Measurements from ENCODE around the gene SRGAP1. TPM values are rescaled to one million over a fixed set of nuclear protein-coding genes. Genes with fewer than 3 reads are reported as not detected.

The SRGAP1 gene
- total and polyA plus RNA-seq, 7 donors: 0.23 to 5.1 (median 1.5) TPM

DNA sequence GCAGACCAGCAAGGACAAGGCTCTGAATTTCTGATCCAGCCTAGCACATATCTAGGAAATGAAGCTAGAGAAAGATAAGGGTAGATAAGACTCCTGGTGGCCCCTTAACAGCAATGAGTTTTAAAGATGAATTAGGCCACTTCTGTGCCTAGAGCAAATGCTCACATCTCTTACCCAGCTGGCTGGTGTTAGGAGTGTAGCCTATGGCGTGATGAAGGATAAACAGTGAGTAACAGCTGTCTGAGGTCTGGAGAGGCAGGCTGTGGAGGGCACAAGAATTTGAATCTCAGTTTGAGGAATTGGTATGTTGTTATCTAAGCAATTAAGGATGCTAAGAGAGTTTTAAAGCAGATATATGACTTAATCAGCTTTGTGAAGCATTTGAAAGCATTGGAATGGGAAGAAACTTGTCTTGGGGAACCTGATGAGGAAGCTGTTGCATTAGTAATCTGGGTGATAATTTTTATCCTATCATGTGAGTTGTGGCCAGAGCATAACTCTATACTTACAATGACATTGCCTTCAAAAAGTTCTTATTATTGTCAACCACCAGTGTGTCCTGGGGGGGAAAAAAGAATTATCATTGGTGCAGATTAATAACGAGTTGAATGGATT lies 161.8 kb downstream of the SRGAP1 start:
- H3K4me1 ChIP-seq: no peaks in the 10 kb centered on the region
- ATAC-seq: no peak
- intact Hi-C loops (cut with DNase I): no loop called here
- no peaks in the 10 kb centered on the region for H3K27me3 ChIP-seq (ENCODE audit: insufficient read depth in 3 of 3, low read length in 2 of 3)
- H3K27ac ChIP-seq: no peak overlapping the region
- DNase-seq: no peak
- TF ChIP-seq, protein P1, sequence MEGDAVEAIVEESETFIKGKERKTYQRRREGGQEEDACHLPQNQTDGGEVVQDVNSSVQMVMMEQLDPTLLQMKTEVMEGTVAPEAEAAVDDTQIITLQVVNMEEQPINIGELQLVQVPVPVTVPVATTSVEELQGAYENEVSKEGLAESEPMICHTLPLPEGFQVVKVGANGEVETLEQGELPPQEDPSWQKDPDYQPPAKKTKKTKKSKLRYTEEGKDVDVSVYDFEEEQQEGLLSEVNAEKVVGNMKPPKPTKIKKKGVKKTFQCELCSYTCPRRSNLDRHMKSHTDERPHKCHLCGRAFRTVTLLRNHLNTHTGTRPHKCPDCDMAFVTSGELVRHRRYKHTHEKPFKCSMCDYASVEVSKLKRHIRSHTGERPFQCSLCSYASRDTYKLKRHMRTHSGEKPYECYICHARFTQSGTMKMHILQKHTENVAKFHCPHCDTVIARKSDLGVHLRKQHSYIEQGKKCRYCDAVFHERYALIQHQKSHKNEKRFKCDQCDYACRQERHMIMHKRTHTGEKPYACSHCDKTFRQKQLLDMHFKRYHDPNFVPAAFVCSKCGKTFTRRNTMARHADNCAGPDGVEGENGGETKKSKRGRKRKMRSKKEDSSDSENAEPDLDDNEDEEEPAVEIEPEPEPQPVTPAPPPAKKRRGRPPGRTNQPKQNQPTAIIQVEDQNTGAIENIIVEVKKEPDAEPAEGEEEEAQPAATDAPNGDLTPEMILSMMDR (IDR thresholded peaks at IDR 0.05): no peak
- no peaks in the 10 kb centered on the region for H3K9me3 ChIP-seq
- no peak overlapping the region for H3K4me3 ChIP-seq
- no peaks in the 10 kb centered on the region for H3K36me3 ChIP-seq (ENCODE audit: insufficient read depth in 1 of 2, low read depth in 1 of 2)
- 25 to 47% (median 41%) methylated on average over 2 of the region's 2 CpGs for WGBS, 3 donors

DNA sequence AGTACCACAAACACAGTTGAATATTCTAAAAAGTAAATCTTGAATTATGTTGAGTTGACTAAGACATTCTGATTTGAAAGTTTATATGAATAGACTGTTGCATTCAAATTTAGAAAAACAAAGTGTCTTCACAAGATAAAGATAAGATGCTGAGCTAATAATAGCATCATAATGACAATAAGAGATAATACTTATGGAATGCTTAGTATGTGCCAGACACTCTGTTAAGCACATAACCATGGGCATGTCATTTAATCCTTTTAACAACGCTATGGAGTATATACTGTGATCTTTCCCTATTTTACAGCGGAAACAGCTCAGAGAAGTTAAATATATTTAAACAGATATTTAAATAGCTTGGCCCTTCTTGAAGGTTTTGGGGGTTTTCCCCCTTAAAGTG lies 163.4 kb downstream of the SRGAP1 start:
- 59 to 74% (median 73%) methylated on average over 2 of the region's 2 CpGs for WGBS, 3 donors
- no peak for DNase-seq
- intact Hi-C loops (cut with DNase I): no loop called here

DNA sequence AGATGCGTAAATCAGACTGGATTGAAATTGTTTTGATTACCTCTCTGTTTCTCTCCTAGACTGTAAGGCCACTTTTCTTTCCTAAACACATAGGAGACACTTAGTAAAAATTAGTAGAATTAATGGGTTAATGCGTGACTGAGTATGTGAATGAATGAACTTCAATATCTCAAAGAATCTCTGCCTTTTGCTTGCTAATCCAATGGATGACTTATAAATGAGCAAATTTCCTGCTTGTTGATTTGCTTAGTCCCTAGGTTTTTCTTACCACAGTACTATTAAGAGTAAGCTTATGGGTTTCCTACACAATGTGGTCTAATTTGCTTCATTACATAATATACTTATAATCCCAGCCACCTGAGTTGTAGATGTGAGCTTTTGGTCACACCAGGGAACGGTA lies 164.1 kb downstream of the SRGAP1 start:
- ATAC-seq: no peak
- H3K36me3 ChIP-seq (ENCODE audit: insufficient read depth in 1 of 2, low read depth in 1 of 2): no peaks in the 10 kb centered on the region
- no peak for DNase-seq
- TF ChIP-seq, protein P1 (IDR thresholded peaks at IDR 0.05): no peak
- H3K27ac ChIP-seq: no peak overlapping the region
- 68 to 94% (median 94%) methylated on average over 3 of the region's 3 CpGs for WGBS, 3 donors
- intact Hi-C loops (cut with DNase I): no loop called here
- H3K27me3 ChIP-seq (ENCODE audit: insufficient read depth in 3 of 3, low read length in 2 of 3): no peaks in the 10 kb centered on the region
- H3K4me3 ChIP-seq: no peak overlapping the region
- no peaks in the 10 kb centered on the region for H3K9me3 ChIP-seq
- no peaks in the 10 kb centered on the region for H3K4me1 ChIP-seq

More for the DNA sequence above, 163.4 kb downstream of the SRGAP1 start:
- no peaks in the 10 kb centered on the region for H3K4me1 ChIP-seq
- no peaks in the 10 kb centered on the region for H3K27me3 ChIP-seq (ENCODE audit: insufficient read depth in 3 of 3, low read length in 2 of 3)
- no peak overlapping the region for H3K4me3 ChIP-seq
- H3K27ac ChIP-seq: no peak overlapping the region
- no peaks in the 10 kb centered on the region for H3K9me3 ChIP-seq
- H3K36me3 ChIP-seq (ENCODE audit: insufficient read depth in 1 of 2, low read depth in 1 of 2): no peaks in the 10 kb centered on the region
- no peak for ATAC-seq
- TF ChIP-seq, protein P1 (IDR thresholded peaks at IDR 0.05): no peak

DNA sequence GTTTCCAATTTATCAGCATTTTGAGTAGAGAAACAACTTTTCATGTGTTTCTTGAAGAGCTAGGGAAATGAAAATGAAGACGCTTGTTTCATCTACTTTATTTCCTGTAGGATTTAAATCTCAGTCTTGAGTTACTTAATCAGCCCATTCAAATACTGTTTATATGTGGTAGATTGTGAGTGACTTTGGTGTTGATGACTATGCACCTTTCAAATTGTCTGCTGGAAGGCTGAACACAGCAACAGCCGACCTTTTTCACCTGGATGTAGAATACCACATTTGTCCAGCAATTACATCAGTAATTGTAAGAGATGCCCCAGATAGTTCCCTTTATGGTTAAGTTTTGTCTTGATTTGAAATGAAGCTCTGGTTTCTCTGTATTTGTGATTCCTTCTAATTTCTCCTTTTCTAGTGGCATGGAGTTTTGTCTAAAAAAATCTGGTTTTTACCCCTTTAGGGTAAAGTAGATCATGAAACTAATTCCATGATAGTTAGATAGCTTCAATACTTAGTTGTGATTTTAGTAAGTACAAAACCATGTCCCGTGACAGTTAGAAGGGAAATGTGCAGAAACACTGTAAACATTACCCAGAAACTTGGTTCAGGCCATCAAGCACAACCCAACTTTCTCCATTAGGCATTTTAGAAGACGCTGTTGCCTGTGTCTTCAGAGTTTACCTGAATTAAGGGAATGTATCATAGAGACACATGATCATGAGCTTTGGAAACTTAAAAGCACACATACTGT lies 165.0 kb downstream of the SRGAP1 start:
- Histone ChIP-seq H3K9me3 (no peaks in the 10 kb centered on the region), H3K27ac (no peak overlapping the region), H3K4me1 (no peaks in the 10 kb centered on the region), H3K4me3 (no peak overlapping the region), H3K36me3 (ENCODE audit: insufficient read depth in 1 of 2, low read depth in 1 of 2) (no peaks in the 10 kb centered on the region), H3K27me3 (ENCODE audit: insufficient read depth in 3 of 3, low read length in 2 of 3) (no peaks in the 10 kb centered on the region)
- intact Hi-C loops (cut with DNase I): no loop called here
- no peak for DNase-seq
- TF ChIP-seq, protein P1 (IDR thresholded peaks at IDR 0.05): no peak
- ATAC-seq: no peak
- WGBS, 3 donors: 96 to 98% (median 97%) methylated on average over 4 of the region's 4 CpGs
